ENCODE results near the gene FRMPD2.
"Not testable (repeated sequence)": the region's sequence is repeated elsewhere in the genome, so short reads cannot be mapped to it uniquely, and the experiment has no call there.

The FRMPD2 gene

DNA sequence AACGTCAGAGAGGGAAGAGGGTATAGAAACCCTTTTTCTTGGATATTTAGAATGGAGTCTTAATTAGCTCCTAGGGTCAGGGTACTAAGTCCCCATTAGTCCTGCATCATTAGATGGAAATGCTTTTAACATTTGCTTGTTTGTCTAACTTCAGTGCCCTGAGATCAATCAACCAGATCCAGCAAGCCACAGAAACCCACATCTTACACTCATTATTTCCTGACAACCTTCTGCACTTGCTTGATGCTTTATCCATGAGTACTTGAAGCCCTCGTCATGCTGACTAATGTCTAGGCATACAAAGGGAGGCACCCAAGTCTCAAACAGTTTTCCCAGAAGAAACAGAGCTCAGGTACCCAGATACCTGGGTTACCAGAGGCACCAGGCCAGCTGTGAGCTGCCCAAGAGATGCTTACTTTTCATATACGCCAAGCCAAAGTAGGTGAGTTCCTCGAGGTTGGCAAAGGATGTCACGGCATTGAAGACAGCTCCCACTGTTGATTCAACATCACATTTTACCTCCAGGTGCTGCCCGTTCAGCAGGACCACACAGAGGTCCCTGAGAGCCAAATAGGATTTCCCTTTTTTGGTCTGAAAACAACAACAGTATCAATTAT is 42.7 kb downstream of the FRMPD2 start:
- no peaks in the 10 kb centered on the region for H3K36me3 ChIP-seq (ENCODE audit: insufficient read depth, low read length)
- no peak overlapping the region for H3K4me3 ChIP-seq (ENCODE audit: low read length)
- no peaks in the 10 kb centered on the region for H3K4me1 ChIP-seq (ENCODE audit: insufficient read depth, low read length)

DNA sequence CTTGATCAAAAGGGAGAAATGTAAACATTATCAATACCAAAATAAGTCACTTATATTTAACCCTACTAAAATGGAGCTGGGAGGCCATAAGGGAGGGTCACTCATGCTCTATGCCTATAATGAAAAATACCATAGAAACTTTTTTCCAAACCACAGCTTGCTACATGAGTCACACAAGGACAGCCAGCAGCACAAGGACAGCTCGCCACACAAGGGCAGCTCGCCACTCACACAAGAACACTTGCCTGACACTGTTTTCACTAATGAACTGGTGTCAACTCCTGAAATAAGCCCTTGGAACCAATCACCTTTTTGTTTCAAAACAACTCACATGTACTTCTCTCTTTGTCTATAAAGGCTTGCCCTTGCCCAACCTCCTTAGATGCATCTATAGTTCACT is 43.3 kb downstream of the FRMPD2 start:
- Histone ChIP-seq H3K36me3 (ENCODE audit: insufficient read depth, low read length) (no peaks in the 10 kb centered on the region), H2AFZ (ENCODE audit: low read depth, low read length) (no peak overlapping the region), H3K9me3 (ENCODE audit: low read length) (no peaks in the 10 kb centered on the region), H3K4me3 (ENCODE audit: low read length) (no peak overlapping the region), H3K27me3 (ENCODE audit: insufficient read depth, low read length) (no peaks in the 10 kb centered on the region), H3K4me1 (ENCODE audit: insufficient read depth, low read length) (no peaks in the 10 kb centered on the region)

More for the DNA sequence above, 42.7 kb downstream of the FRMPD2 start:
- no peaks in the 10 kb centered on the region for H3K9me3 ChIP-seq (ENCODE audit: low read length)
- no peaks in the 10 kb centered on the region for H3K27me3 ChIP-seq (ENCODE audit: insufficient read depth, low read length)
- no peak overlapping the region for H2AFZ ChIP-seq (ENCODE audit: low read depth, low read length)

DNA sequence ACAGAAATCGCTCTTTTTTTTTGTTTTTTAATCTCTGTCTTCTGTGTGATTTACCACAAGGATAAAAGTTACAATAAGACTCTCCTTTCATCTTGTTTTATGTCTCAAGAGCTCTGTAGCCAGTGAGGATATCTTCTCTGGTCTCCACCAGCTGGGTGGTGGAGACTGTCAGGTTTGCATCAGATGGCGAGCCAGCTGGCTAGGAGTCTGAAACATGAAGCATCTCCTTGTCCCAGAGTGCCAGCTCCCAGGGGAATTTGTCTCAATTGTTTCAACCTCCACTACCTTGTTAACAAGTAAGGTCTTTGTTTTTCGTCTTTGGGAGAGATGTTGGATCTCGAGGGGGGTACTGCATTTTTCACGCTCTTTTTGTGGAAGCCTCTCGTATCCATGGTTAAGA is 47.3 kb downstream of the FRMPD2 start:
- Histone ChIP-seq H3K36me3 (ENCODE audit: insufficient read depth, low read length) (no peaks in the 10 kb centered on the region), H3K9me3 (ENCODE audit: low read length) (no peaks in the 10 kb centered on the region), H3K4me1 (ENCODE audit: insufficient read depth, low read length) (no peaks in the 10 kb centered on the region), H3K27me3 (ENCODE audit: insufficient read depth, low read length) (no peaks in the 10 kb centered on the region), H3K4me3 (ENCODE audit: low read length) (no peak overlapping the region), H2AFZ (ENCODE audit: low read depth, low read length) (no peak overlapping the region)

DNA sequence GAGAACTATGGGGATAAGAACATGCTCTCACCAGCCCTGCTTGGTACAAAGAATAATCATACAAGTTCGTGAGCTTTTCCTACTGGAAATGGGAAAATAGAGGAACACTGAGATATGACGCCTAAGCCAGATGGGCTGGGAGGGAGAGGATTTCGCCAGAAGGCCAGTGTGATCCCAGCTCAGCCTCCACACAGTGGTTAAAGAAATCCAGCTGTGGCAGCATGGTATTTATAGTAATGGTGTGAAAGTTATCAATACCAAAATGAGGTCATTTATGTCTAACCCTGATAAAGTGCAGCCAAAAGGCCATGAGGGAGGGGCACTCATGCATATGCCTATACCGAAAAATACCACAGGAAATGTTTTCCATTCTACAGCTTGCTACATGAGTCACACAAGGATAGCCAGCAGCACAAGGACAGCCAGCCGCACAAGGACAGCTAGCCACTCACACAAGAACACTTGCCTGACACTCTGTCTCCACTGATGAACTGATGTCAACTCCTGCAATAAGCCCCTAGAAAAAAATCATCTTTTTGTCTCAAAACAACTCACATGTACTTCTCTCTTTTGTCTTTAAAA is 49.4 kb downstream of the FRMPD2 start:
- Histone ChIP-seq H3K4me1 (ENCODE audit: insufficient read depth, low read length) (no peaks in the 10 kb centered on the region), H3K4me3 (ENCODE audit: low read length) (no peak overlapping the region), H3K9me3 (ENCODE audit: low read length) (no peaks in the 10 kb centered on the region), H3K36me3 (ENCODE audit: insufficient read depth, low read length) (no peaks in the 10 kb centered on the region), H3K27me3 (ENCODE audit: insufficient read depth, low read length) (no peaks in the 10 kb centered on the region), H2AFZ (ENCODE audit: low read depth, low read length) (no peak overlapping the region)

DNA sequence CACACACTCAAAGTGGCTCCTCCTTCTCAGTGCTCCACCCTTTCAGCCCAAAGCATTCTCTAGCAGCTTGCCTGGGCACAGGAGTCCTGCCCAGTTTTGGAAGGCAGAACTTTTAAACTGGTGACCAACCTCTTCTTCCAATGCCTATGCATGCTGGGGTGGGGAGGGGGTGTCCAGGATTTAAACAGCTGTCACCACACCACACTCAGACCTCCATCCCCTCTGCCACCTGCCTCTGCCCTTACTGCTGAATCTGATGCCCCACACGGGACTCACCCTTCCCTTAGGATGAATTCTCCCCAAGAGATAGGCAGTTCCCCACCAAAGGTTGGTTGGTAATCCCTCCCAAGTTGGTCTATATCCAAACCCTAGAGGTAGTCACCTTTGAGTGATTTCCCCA is 50.2 kb downstream of the FRMPD2 start:
- no peaks in the 10 kb centered on the region for H3K27me3 ChIP-seq (ENCODE audit: insufficient read depth, low read length)
- H3K4me3 ChIP-seq (ENCODE audit: low read length), result no peak overlapping the region
- no peaks in the 10 kb centered on the region for H3K9me3 ChIP-seq (ENCODE audit: low read length)
- no peaks in the 10 kb centered on the region for H3K4me1 ChIP-seq (ENCODE audit: insufficient read depth, low read length)
- H2AFZ ChIP-seq (ENCODE audit: low read depth, low read length), result no peak overlapping the region
- H3K36me3 ChIP-seq (ENCODE audit: insufficient read depth, low read length), result no peaks in the 10 kb centered on the region

DNA sequence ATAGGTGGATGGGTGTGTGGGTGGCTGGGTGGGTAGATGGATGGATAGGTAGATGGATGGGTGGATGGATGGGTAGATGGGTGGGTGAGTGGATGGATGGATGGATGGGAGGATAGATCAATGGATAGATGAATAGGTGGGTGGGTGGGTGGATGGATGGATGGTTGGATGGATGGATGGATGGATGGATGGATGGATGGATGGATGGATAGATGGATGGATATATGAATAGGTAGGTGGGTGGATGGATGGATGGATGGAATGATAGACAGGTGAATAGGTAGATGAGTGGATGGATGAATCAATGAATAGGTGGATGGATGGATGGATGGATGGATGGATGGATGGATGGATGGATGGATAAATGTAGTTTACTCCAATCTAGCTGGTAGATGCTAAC is 52.7 kb downstream of the FRMPD2 start:
- no peak overlapping the region for H3K4me3 ChIP-seq (ENCODE audit: low read length)
- H2AFZ ChIP-seq (ENCODE audit: low read depth, low read length), result no peak overlapping the region
- no peaks in the 10 kb centered on the region for H3K4me1 ChIP-seq (ENCODE audit: insufficient read depth, low read length)
- H3K27me3 ChIP-seq (ENCODE audit: insufficient read depth, low read length), result no peaks in the 10 kb centered on the region
- H3K36me3 ChIP-seq (ENCODE audit: insufficient read depth, low read length), result no peaks in the 10 kb centered on the region
- H3K9me3 ChIP-seq (ENCODE audit: low read length), result no peaks in the 10 kb centered on the region

DNA sequence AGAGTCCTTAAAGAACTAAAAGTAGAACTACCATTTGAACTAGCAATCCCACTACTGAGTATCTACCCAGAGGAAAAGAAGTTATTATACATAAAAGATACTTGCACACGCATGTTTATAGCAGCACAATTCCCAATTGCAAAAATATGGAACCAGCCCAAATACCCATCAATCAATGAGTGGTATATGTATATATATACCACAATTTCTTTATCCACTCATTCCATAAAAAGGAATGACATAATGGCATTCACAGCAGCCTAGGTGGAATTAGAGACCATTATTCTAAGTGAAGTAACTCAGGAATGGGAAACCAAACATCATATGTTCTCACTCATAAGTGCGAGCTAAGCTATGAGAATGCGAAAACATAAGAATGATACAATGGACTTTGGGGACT is 53.5 kb downstream of the FRMPD2 start:
- H3K36me3 ChIP-seq (ENCODE audit: insufficient read depth, low read length); H3K4me3 ChIP-seq (ENCODE audit: low read length); H3K9me3 ChIP-seq (ENCODE audit: low read length); H3K4me1 ChIP-seq (ENCODE audit: insufficient read depth, low read length); H2AFZ ChIP-seq (ENCODE audit: low read depth, low read length); H3K27me3 ChIP-seq (ENCODE audit: insufficient read depth, low read length): not testable (repeated sequence)

DNA sequence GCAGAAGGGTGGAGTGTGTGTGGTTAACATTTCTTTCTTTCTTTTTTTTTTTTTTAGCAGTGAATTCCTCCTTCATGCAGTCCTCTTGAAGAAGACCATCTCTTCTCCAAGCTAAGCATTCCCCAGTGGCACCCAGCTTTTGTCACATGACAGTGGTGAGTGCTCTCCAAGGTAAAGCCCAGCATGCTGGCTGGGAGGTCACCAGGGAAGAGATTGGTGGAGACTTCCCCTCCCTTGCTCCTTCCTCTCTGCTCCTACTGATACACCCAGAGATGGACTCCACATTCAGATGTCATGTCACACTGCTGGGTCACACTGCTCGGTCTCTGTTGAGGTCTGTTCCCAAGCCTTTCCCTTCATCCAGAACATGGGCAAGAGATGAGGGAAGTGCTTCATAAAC is 55.3 kb downstream of the FRMPD2 start:
- Histone ChIP-seq H2AFZ (ENCODE audit: low read depth, low read length) (no peak overlapping the region), H3K4me1 (ENCODE audit: insufficient read depth, low read length) (no peaks in the 10 kb centered on the region), H3K9me3 (ENCODE audit: low read length) (no peaks in the 10 kb centered on the region), H3K4me3 (ENCODE audit: low read length) (no peak overlapping the region), H3K36me3 (ENCODE audit: insufficient read depth, low read length) (no peaks in the 10 kb centered on the region), H3K27me3 (ENCODE audit: insufficient read depth, low read length) (no peaks in the 10 kb centered on the region)

DNA sequence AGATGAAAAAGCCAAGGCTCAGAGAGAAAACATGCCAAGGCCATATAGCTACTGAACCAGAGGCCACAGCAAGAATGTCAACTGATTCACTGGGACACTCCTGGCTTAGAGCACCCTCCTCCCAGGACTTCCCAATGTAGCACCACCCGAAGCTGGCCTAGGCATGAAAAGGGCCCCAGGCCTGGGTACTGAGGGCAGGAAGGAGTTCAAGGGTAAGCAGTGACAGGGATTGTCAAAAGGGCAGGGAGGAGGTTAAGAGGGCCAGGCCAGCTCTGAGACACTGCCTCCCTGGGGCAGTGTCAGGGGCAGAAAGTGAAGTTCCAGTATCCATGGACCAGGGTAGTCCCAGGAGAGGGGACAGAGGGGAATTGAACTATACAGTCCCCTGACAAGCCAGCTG is 57.8 kb downstream of the FRMPD2 start:
- Histone ChIP-seq H3K4me3 (ENCODE audit: low read length) (no peak overlapping the region), H2AFZ (ENCODE audit: low read depth, low read length) (no peak overlapping the region)

GRCh38 chr10:48216204-48216505 is 58.3 kb downstream of the FRMPD2 start:
- Histone ChIP-seq H3K36me3 (ENCODE audit: insufficient read depth, low read length) (no peaks in the 10 kb centered on the region), H2AFZ (ENCODE audit: low read depth, low read length) (no peak overlapping the region), H3K4me3 (ENCODE audit: low read length) (no peak overlapping the region), H3K27me3 (ENCODE audit: insufficient read depth, low read length) (no peaks in the 10 kb centered on the region), H3K4me1 (ENCODE audit: insufficient read depth, low read length) (no peaks in the 10 kb centered on the region), H3K9me3 (ENCODE audit: low read length) (no peaks in the 10 kb centered on the region)

More for the DNA sequence above, 57.8 kb downstream of the FRMPD2 start:
- H3K27me3 ChIP-seq (ENCODE audit: insufficient read depth, low read length), result no peaks in the 10 kb centered on the region
- no peaks in the 10 kb centered on the region for H3K9me3 ChIP-seq (ENCODE audit: low read length)
- H3K36me3 ChIP-seq (ENCODE audit: insufficient read depth, low read length), result no peaks in the 10 kb centered on the region
- no peaks in the 10 kb centered on the region for H3K4me1 ChIP-seq (ENCODE audit: insufficient read depth, low read length)

- Histone ChIP-seq H3K4me1 (ENCODE audit: insufficient read depth, low read length) (no peaks in the 10 kb centered on the region), H3K4me3 (ENCODE audit: low read length) (no peak overlapping the region), H3K36me3 (ENCODE audit: insufficient read depth, low read length) (no peaks in the 10 kb centered on the region), H3K27me3 (ENCODE audit: insufficient read depth, low read length) (no peaks in the 10 kb centered on the region), H3K9me3 (ENCODE audit: low read length) (no peaks in the 10 kb centered on the region), H2AFZ (ENCODE audit: low read depth, low read length) (no peak overlapping the region)
These were observed 58.9 kb downstream of the FRMPD2 start for GRCh38 chr10:48215486-48216203.

DNA sequence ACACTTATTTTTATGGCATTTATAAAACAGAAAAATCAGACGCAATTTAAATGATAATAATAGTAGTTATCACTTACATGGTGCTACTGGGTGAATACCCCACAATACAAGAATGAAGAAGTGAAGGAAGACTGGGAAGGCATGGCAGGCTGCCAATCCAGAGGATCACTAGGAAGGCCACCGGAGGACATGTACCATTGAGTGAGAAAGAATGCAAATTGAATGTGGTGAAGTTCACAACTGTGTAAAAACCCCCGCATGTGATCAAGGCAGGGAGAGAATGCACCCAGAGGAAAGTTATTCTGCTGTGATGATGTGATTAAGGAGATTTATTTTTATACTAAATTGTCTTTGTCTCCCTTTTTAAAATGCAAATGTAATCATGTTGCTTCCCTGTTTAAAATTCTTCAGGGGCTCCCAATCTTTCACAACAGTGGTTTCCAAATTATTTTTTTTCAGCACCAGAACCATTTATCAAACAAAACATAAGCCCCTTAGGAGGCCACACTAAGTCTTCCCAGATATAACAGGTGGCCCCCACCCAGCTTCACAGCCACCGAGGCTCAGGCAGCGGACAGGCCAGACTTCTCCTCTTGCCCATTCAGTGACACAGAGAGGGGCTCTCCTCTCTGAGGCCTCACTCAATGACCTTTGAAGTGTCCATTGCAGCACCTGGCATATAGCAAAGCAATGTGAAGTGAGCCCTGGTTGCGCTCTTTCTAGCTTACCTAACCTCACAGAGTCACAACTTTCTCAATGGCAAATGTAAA is 59.6 kb downstream of the FRMPD2 start:
- no peaks in the 10 kb centered on the region for H3K4me1 ChIP-seq (ENCODE audit: insufficient read depth, low read length)
- no peaks in the 10 kb centered on the region for H3K9me3 ChIP-seq (ENCODE audit: low read length)
- no peaks in the 10 kb centered on the region for H3K27me3 ChIP-seq (ENCODE audit: insufficient read depth, low read length)
- no peak overlapping the region for H3K4me3 ChIP-seq (ENCODE audit: low read length)
- H3K36me3 ChIP-seq (ENCODE audit: insufficient read depth, low read length), result no peaks in the 10 kb centered on the region
- no peak overlapping the region for H2AFZ ChIP-seq (ENCODE audit: low read depth, low read length)

GRCh38 chr10:48213047-48213446 is 61.4 kb downstream of the FRMPD2 start:
- H3K9me3 ChIP-seq (ENCODE audit: low read length), result no peaks in the 10 kb centered on the region
- no peak overlapping the region for H2AFZ ChIP-seq (ENCODE audit: low read depth, low read length)
- no peaks in the 10 kb centered on the region for H3K4me1 ChIP-seq (ENCODE audit: insufficient read depth, low read length)
- no peaks in the 10 kb centered on the region for H3K36me3 ChIP-seq (ENCODE audit: insufficient read depth, low read length)
- no peak overlapping the region for H3K4me3 ChIP-seq (ENCODE audit: low read length)
- H3K27me3 ChIP-seq (ENCODE audit: insufficient read depth, low read length), result no peaks in the 10 kb centered on the region
